ENCODE results near the gene ZNF76.

The ZNF76 gene

DNA sequence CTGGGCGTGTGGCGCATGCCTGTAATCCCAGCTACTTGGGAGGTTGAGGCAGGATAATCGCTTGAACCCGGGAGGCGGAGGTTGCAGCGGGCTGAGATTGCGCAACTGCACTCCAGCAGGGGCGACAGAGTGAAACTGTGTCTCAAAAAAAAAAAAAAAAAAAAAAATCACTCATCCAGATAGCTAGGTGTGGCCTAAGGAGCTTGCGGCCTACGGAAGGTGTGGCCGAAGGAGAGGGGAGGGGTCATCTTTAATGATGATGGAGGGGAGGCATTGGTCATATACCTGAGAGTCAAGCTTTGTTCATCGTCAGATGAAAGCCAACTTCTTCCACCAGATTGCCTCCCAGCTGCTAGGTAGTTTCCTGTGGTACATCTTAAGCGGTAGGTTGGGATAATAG lies 82.0 kb downstream of the ZNF76 start:
- DNase-seq: no peak

DNA sequence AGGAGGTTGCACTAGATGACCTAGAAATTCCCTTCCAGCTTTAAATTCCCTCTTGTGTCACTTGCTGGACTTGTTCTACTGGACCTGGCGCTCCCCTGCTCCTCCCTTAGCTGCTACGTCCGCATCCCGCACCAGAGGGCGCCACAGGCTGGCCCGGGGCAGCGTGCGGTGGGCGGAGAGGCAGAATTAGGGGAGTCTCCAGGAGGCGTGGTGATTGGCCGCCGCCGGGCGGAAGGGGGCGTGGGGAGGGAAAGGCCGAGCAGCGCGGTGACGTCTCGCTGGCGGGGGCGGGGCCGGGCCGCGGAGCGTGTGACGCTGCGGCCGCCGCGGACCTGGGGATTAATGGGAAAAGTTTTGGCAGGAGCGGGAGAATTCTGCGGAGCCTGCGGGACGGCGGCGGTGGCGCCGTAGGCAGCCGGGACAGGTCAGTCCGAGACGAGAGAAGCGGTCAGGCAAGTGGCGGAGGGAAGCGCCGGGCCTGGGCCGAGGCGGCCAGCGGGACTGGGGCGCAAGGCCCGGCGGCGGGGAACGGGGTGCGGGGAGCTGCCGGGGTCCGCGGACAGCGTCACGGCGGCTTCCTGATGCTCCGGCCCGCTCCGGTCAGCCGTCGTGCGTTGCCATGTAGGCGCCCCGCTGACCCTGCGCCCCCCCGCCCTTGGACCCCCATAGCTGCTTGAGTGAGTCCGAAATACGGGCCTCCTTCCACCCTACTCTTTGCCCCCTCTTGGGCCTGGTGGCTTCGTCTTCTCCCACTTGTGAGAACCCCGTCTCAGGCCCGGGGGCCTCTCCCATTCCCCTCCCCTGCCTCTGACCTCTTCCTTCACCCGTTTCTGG lies 82.9 kb downstream of the ZNF76 start, which contains the start of gene PPARD:
Gene PPARD, plus strand, starts transcription at position 301 of the 834 bp plus-strand sequence. CDS start 68,530 bp downstream, outside the sequence.
- peak; percentile 91 for DNase-seq

DNA sequence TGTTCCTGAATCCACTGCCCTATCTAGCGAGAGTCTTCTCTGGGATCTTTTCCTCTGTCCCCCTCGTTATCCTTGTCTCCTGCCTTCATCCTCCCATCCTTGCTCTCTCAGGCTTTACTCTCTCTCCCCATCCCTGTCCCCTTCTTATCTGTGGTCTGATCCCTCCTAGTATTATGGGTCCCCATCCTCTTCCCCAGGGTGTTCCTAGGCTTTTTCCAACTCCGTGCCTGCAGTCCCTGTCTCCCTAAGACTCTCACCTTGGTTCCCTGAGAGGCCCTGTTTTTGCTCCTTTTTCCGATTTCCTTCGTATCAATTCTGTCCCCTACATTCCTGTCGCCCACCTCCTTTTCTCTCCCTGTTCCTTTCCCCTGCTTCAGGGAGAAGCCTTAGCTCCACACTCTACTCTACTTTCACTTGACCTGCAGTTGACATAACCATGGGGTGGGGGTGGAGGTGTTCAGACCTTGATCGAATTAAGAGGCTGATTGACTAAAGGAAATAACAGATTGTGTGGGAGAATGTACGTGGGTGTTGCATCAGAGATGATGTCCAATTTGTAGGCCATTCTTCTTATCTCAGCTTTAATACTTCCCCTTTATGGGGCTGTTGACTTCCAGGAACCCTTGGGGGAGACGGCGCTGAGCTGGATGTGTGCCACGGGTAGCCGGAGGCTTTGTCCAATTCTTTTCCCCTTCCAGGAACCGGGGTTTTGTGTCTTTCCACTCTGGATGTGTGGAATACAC lies 83.7 kb downstream of the ZNF76 start:
- DNase-seq: no peak

GRCh38 chr6:35343835-35344550 lies 84.5 kb downstream of the ZNF76 start:
- DNase-seq: no peak

All from NCI-H526 treated with DMSO at 0.1 percent for 48 hours (cell line).